Measurements from ENCODE around the gene UNC119B. TPM values are rescaled to one million over a fixed set of nuclear protein-coding genes. Genes with fewer than 3 reads are reported as not detected.

The UNC119B gene
- polyA plus RNA-seq, 4 donors, result 35.3 to 73.6 (median 68.8) TPM

GRCh38 chr12:120738252-120739030, 28.2 kb downstream of the UNC119B start:
- DNase-seq (ENCODE audit: low read depth in 4 of 4, low spot score in 3 of 4), result no peak

- DNase-seq (ENCODE audit: low read depth in 4 of 4, low spot score in 3 of 4), result no peak
Measured at GRCh38 chr12:120739031-120739762, 28.9 kb downstream of the UNC119B start.

- no peak for DNase-seq (ENCODE audit: low read depth in 4 of 4, low spot score in 3 of 4)
Measured at GRCh38 chr12:120739821-120740613, 29.8 kb downstream of the UNC119B start.

GRCh38 chr12:120740871-120741270, 30.6 kb downstream of the UNC119B start:
- DNase-seq (ENCODE audit: low read depth in 4 of 4, low spot score in 3 of 4), result no peak

GRCh38 chr12:120741476-120742421, 31.5 kb downstream of the UNC119B start:
- no peak for DNase-seq (ENCODE audit: low read depth in 4 of 4, low spot score in 3 of 4)

GRCh38 chr12:120744922-120745493, 34.8 kb downstream of the UNC119B start:
- DNase-seq (ENCODE audit: low read depth in 4 of 4, low spot score in 3 of 4), result no peak

- no peak for DNase-seq (ENCODE audit: low read depth in 4 of 4, low spot score in 3 of 4)
Measured at GRCh38 chr12:120748242-120748641, 38.0 kb downstream of the UNC119B start.

GRCh38 chr12:120749256-120749655, 39.0 kb downstream of the UNC119B start:
- no peak for DNase-seq (ENCODE audit: low read depth in 4 of 4, low spot score in 3 of 4)

- no peak for DNase-seq (ENCODE audit: low read depth in 4 of 4, low spot score in 3 of 4)
Measured at GRCh38 chr12:120750806-120751205, 40.5 kb downstream of the UNC119B start.

GRCh38 chr12:120751389-120751788, 41.1 kb downstream of the UNC119B start:
- no peak for DNase-seq (ENCODE audit: low read depth in 4 of 4, low spot score in 3 of 4)

- DNase-seq (ENCODE audit: low read depth in 4 of 4, low spot score in 3 of 4), result no peak
Measured at GRCh38 chr12:120754792-120755191, 44.5 kb downstream of the UNC119B start.

- no peak for DNase-seq (ENCODE audit: low read depth in 4 of 4, low spot score in 3 of 4)
Measured at GRCh38 chr12:120755269-120755668, 45.0 kb downstream of the UNC119B start.

- no peak for DNase-seq (ENCODE audit: low read depth in 4 of 4, low spot score in 3 of 4)
Measured at GRCh38 chr12:120757226-120757742, 47.0 kb downstream of the UNC119B start.

- no peak for DNase-seq (ENCODE audit: low read depth in 4 of 4, low spot score in 3 of 4)
Measured at GRCh38 chr12:120757949-120758348, 47.7 kb downstream of the UNC119B start.

- DNase-seq (ENCODE audit: low read depth in 4 of 4, low spot score in 3 of 4), result no peak
Measured at GRCh38 chr12:120758798-120759590, 48.7 kb downstream of the UNC119B start.

GRCh38 chr12:120759591-120760348, 49.5 kb downstream of the UNC119B start:
- DNase-seq (ENCODE audit: low read depth in 4 of 4, low spot score in 3 of 4), result no peak

- no peak for DNase-seq (ENCODE audit: low read depth in 4 of 4, low spot score in 3 of 4)
Measured at GRCh38 chr12:120760349-120761254, 50.3 kb downstream of the UNC119B start.
